Suprapubic skin (tissue), 4 donors: ENCODE results near the gene SEC61A2. TPM values are rescaled to one million over a fixed set of nuclear protein-coding genes. Genes with fewer than 3 reads are reported as not detected.

Experiments used
- DNase-seq, 2 donors: peaks; one replicate each; pipeline ENCODE4 v3.0.0-alpha.2; 2019; ENCODE audit warnings: low spot score in 2 of 2
- H3K27ac ChIP-seq: fragments of 200-600 bp; sonication (generic); one replicate; pipeline ENCODE4 v1.5.1; 2019
- H3K27me3 ChIP-seq: fragments of 200-600 bp; sonication (generic); one replicate; pipeline ENCODE4 v1.5.1; 2019
- H3K36me3 ChIP-seq: fragments of 200-600 bp; sonication (generic); one replicate; pipeline ENCODE4 v1.5.1; 2019
- H3K4me1 ChIP-seq: fragments of 200-600 bp; sonication (generic); one replicate; pipeline ENCODE4 v1.5.1; 2019
- H3K4me3 ChIP-seq: fragments of 200-600 bp; sonication (generic); one replicate; pipeline ENCODE4 v1.5.1; 2019; ENCODE audit warnings: mild to moderate bottlenecking
- H3K9me3 ChIP-seq: fragments of 200-600 bp; sonication (generic); one replicate; pipeline ENCODE4 v1.5.1; 2019
- EP300 ChIP-seq: sonication (generic); formaldehyde crosslinking; IDR thresholded peaks from one replicate; pipeline ENCODE4 v1.6.1; 2017; ENCODE audit warnings: antibody characterized with exemption
- POLR2A ChIP-seq, 2 donors: fragments of 450-650 bp; IDR thresholded peaks; one replicate each; pipeline ENCODE4 v1.6.1; 2017; ENCODE audit warnings: antibody characterized with exemption in 2 of 2, mild to moderate bottlenecking in 2 of 2, moderate library complexity in 2 of 2
- POLR2AphosphoS5 ChIP-seq, 3 donors: sonication (generic); formaldehyde crosslinking; IDR thresholded peaks; one replicate each; pipeline ENCODE4 v1.6.1; 2017; ENCODE audit warnings: antibody characterized with exemption in 3 of 3
- WGBS: methylation state at CpG from one replicate; pipeline ENCODE4 v1.1.5; 2018; 5-methylcytosine and 5-hydroxymethylcytosine counted together
- total RNA-seq, 4 donors: library from RNA; depleted of rRNA; stranded (reverse); fragments of >200 nt; gene quantifications; one replicate each; pipeline ENCODE4 v1.1.0, GENCODE V29; 2016
- TF ChIP-seq, protein P1 (sequence below), 2 donors: fragments of 200-600 bp in 1 of 2; fragments of 450-650 bp in 1 of 2; sonication (generic) in 1 of 2; IDR thresholded peaks; one replicate each; pipeline ENCODE4 v1.5.1; 2016 to 2019; ENCODE audit warnings: antibody characterized with exemption in 2 of 2, mild to moderate bottlenecking in 1 of 2, moderate library complexity in 1 of 2

SEC61A2 gene
- total RNA-seq, 4 donors from 2014 or later = 3.5 to 18.3 (median 7.3) TPM

GRCh38 chr10:12186323-12186722 lies 56.8 kb downstream of the SEC61A2 start:
- H3K9me3 ChIP-seq = no peaks in the 10 kb centered on the region
- no peak for DNase-seq
- TF ChIP-seq POLR2A (IDR thresholded peaks at IDR 0.05) (no peak), EP300 (no peak), POLR2AphosphoS5 (IDR thresholded peaks at IDR 0.05) (no peak)
- TF ChIP-seq, protein P1, sequence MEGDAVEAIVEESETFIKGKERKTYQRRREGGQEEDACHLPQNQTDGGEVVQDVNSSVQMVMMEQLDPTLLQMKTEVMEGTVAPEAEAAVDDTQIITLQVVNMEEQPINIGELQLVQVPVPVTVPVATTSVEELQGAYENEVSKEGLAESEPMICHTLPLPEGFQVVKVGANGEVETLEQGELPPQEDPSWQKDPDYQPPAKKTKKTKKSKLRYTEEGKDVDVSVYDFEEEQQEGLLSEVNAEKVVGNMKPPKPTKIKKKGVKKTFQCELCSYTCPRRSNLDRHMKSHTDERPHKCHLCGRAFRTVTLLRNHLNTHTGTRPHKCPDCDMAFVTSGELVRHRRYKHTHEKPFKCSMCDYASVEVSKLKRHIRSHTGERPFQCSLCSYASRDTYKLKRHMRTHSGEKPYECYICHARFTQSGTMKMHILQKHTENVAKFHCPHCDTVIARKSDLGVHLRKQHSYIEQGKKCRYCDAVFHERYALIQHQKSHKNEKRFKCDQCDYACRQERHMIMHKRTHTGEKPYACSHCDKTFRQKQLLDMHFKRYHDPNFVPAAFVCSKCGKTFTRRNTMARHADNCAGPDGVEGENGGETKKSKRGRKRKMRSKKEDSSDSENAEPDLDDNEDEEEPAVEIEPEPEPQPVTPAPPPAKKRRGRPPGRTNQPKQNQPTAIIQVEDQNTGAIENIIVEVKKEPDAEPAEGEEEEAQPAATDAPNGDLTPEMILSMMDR (IDR thresholded peaks at IDR 0.05) = no peak
- 80% methylated on average over 8 of the region's 8 CpGs for WGBS
- peaks cover 50% of the 10 kb centered on the region for H3K36me3 ChIP-seq
- H3K4me3 ChIP-seq = no peak overlapping the region
- no peaks in the 10 kb centered on the region for H3K27me3 ChIP-seq
- H3K4me1 ChIP-seq = no peaks in the 10 kb centered on the region
- H3K27ac ChIP-seq = no peak overlapping the region

- 84% methylated on average over 5 of the region's 5 CpGs for WGBS
- TF ChIP-seq EP300 (no peak), POLR2AphosphoS5 (IDR thresholded peaks at IDR 0.05) (no peak), POLR2A (IDR thresholded peaks at IDR 0.05) (no peak)
- TF ChIP-seq, protein P1 (IDR thresholded peaks at IDR 0.05) = no peak
- H3K36me3 ChIP-seq = peaks cover 41% of the 10 kb centered on the region
These were observed 57.9 kb downstream of the SEC61A2 start for GRCh38 chr10:12187321-12187905.

GRCh38 chr10:12188656-12189055 lies 59.2 kb downstream of the SEC61A2 start:
- TF ChIP-seq POLR2AphosphoS5 (IDR thresholded peaks at IDR 0.05) (no peak), POLR2A (IDR thresholded peaks at IDR 0.05) (no peak), EP300 (no peak)
- TF ChIP-seq, protein P1 (IDR thresholded peaks at IDR 0.05) = no peak
- DNase-seq = no peak
- H3K27me3 ChIP-seq = no peaks in the 10 kb centered on the region
- H3K4me1 ChIP-seq = peaks cover 15% of the 10 kb centered on the region
- no peak overlapping the region for H3K4me3 ChIP-seq
- peaks cover 32% of the 10 kb centered on the region for H3K36me3 ChIP-seq
- WGBS = 91% methylated on average over 6 of the region's 6 CpGs
- no peaks in the 10 kb centered on the region for H3K9me3 ChIP-seq
- H3K27ac ChIP-seq = no peak overlapping the region

More at GRCh38 chr10:12187321-12187905, 57.9 kb downstream of the SEC61A2 start:
- no peaks in the 10 kb centered on the region for H3K9me3 ChIP-seq
- no peak overlapping the region for H3K4me3 ChIP-seq
- no peak overlapping the region for H3K27ac ChIP-seq
- no peaks in the 10 kb centered on the region for H3K27me3 ChIP-seq
- H3K4me1 ChIP-seq = peaks cover 7% of the 10 kb centered on the region
- DNase-seq = no peak

GRCh38 chr10:12189426-12189825 lies 59.9 kb downstream of the SEC61A2 start:
- Histone ChIP-seq H3K9me3 (no peaks in the 10 kb centered on the region), H3K4me1 (peaks cover 22% of the 10 kb centered on the region), H3K27ac (no peak overlapping the region), H3K4me3 (no peak overlapping the region), H3K27me3 (no peaks in the 10 kb centered on the region), H3K36me3 (peaks cover 26% of the 10 kb centered on the region)
- TF ChIP-seq EP300 (no peak), POLR2A (IDR thresholded peaks at IDR 0.05) (no peak), POLR2AphosphoS5 (IDR thresholded peaks at IDR 0.05) (no peak)
- TF ChIP-seq, protein P1 (IDR thresholded peaks at IDR 0.05) = no peak
- 94% methylated on average over 10 of the region's 10 CpGs for WGBS
- DNase-seq = no peak

- WGBS = 40% methylated on average over 3 of the region's 3 CpGs
- no peaks in the 10 kb centered on the region for H3K9me3 ChIP-seq
- no peak overlapping the region for H3K4me3 ChIP-seq
- peaks cover 5% of the 10 kb centered on the region for H3K36me3 ChIP-seq
- H3K4me1 ChIP-seq = peaks cover 33% of the 10 kb centered on the region
- no peak overlapping the region for H3K27ac ChIP-seq
- H3K27me3 ChIP-seq = no peaks in the 10 kb centered on the region
- no peak for DNase-seq
- TF ChIP-seq, protein P1 (IDR thresholded peaks at IDR 0.05) = no peak
- TF ChIP-seq EP300 (no peak), POLR2AphosphoS5 (IDR thresholded peaks at IDR 0.05) (no peak), POLR2A (IDR thresholded peaks at IDR 0.05) (no peak)
These were observed 62.2 kb downstream of the SEC61A2 start for GRCh38 chr10:12191715-12192114.
